ENCODE results near the gene BCL2L11.

BCL2L11 gene

GRCh38 chr2:111188681-111189080 is 68.0 kb downstream of the BCL2L11 start:
- in situ Hi-C loops (cut with HindIII; ENCODE audit: low sequenced_read_pairs): no loop called here

- in situ Hi-C loops (cut with HindIII; ENCODE audit: low sequenced_read_pairs): no loop called here
Measured at GRCh38 chr2:111189106-111189505, 68.4 kb downstream of the BCL2L11 start.

- in situ Hi-C loops (cut with HindIII; ENCODE audit: low sequenced_read_pairs): no loop called here
Measured at GRCh38 chr2:111190816-111191540, 70.3 kb downstream of the BCL2L11 start.

GRCh38 chr2:111191877-111192276 is 71.2 kb downstream of the BCL2L11 start:
- in situ Hi-C loops (cut with HindIII; ENCODE audit: low sequenced_read_pairs): no loop called here

- in situ Hi-C loops (cut with HindIII; ENCODE audit: low sequenced_read_pairs): no loop called here
Measured at GRCh38 chr2:111192776-111193368, 72.2 kb downstream of the BCL2L11 start.

GRCh38 chr2:111194835-111195621 is 74.3 kb downstream of the BCL2L11 start:
- in situ Hi-C loops (cut with HindIII; ENCODE audit: low sequenced_read_pairs): no loop called here

GRCh38 chr2:111196435-111196834 is 75.7 kb downstream of the BCL2L11 start:
- in situ Hi-C loops (cut with HindIII; ENCODE audit: low sequenced_read_pairs): no loop called here

GRCh38 chr2:111198701-111199100 is 78.0 kb downstream of the BCL2L11 start:
- in situ Hi-C loops (cut with HindIII; ENCODE audit: low sequenced_read_pairs): no loop called here

GRCh38 chr2:111199840-111200239 is 79.1 kb downstream of the BCL2L11 start:
- in situ Hi-C loops (cut with HindIII; ENCODE audit: low sequenced_read_pairs): no loop called here

- in situ Hi-C loops (cut with HindIII; ENCODE audit: low sequenced_read_pairs): no loop called here
Measured at GRCh38 chr2:111200333-111200881, 79.7 kb downstream of the BCL2L11 start.

- in situ Hi-C loops (cut with HindIII; ENCODE audit: low sequenced_read_pairs): no loop called here
Measured at GRCh38 chr2:111201214-111201613, 80.5 kb downstream of the BCL2L11 start.

GRCh38 chr2:111202266-111203040 is 81.7 kb downstream of the BCL2L11 start:
- in situ Hi-C loops (cut with HindIII; ENCODE audit: low sequenced_read_pairs): no loop called here

GRCh38 chr2:111204706-111205105 is 84.0 kb downstream of the BCL2L11 start:
- in situ Hi-C loops (cut with HindIII; ENCODE audit: low sequenced_read_pairs): no loop called here

- in situ Hi-C loops (cut with HindIII; ENCODE audit: low sequenced_read_pairs): no loop called here
Measured at GRCh38 chr2:111205774-111206173, 85.1 kb downstream of the BCL2L11 start.

- in situ Hi-C loops (cut with HindIII; ENCODE audit: low sequenced_read_pairs): no loop called here
Measured at GRCh38 chr2:111207851-111208250, 87.1 kb downstream of the BCL2L11 start.

GRCh38 chr2:111208639-111209038 is 87.9 kb downstream of the BCL2L11 start:
- in situ Hi-C loops (cut with HindIII; ENCODE audit: low sequenced_read_pairs): no loop called here

- in situ Hi-C loops (cut with HindIII; ENCODE audit: low sequenced_read_pairs): no loop called here
Measured at GRCh38 chr2:111209045-111209514, 88.4 kb downstream of the BCL2L11 start.

- in situ Hi-C loops (cut with HindIII; ENCODE audit: low sequenced_read_pairs): no loop called here
Measured at GRCh38 chr2:111210036-111210435, 89.3 kb downstream of the BCL2L11 start.

- in situ Hi-C loops (cut with HindIII; ENCODE audit: low sequenced_read_pairs): no loop called here
Measured at GRCh38 chr2:111213877-111214276, 93.2 kb downstream of the BCL2L11 start.

- in situ Hi-C loops (cut with HindIII; ENCODE audit: low sequenced_read_pairs): no loop called here
Measured at GRCh38 chr2:111216811-111217652, 96.3 kb downstream of the BCL2L11 start.

Data from endothelial cell of hepatic sinusoid (primary cell).